Measurements from ENCODE around the gene SNX8.

DNA sequence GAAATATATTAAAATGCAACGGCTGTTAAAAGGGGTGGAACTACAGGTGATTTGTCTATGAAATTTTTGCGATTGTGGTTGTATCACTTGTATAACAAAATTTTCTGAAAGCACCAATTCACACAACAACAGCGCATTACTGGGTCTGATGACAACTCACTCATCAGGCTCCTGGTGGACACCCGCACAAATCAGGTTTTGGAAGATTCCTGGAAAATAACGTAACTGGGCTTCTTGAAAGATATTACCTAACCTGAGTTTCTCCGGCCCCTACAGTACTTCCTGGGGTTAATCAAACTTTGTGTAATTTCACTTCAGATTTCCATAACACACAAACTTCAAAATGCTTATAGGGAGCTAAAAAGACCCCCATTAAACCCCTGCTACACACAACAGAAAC lies 7.6 kb downstream of the SNX8 start:
- TF ChIP-seq POLR2A (IDR thresholded peaks at IDR 0.05; ENCODE audit: low read length), result no peak
- no peak for TF ChIP-seq GATA1 (IDR thresholded peaks at IDR 0.05; ENCODE audit: low read depth, low read length)

Data from erythroblast (primary cell).